ENCODE results near the gene CCDC150.
A peak's percentile ranks its signal among the peaks of the same experiment; 100 is the strongest.
"Not testable (repeated sequence)": the region's sequence is repeated elsewhere in the genome, so short reads cannot be mapped to it uniquely, and the experiment has no call there.

CCDC150 gene

GRCh38 chr2:196711625-196712024, 72.1 kb downstream of the CCDC150 start:
- DNase-seq (ENCODE audit: low read depth in 4 of 4, low spot score in 1 of 4): no peak

GRCh38 chr2:196712867-196713266, 73.4 kb downstream of the CCDC150 start:
- DNase-seq (ENCODE audit: low read depth in 4 of 4, low spot score in 1 of 4): no peak

DNA sequence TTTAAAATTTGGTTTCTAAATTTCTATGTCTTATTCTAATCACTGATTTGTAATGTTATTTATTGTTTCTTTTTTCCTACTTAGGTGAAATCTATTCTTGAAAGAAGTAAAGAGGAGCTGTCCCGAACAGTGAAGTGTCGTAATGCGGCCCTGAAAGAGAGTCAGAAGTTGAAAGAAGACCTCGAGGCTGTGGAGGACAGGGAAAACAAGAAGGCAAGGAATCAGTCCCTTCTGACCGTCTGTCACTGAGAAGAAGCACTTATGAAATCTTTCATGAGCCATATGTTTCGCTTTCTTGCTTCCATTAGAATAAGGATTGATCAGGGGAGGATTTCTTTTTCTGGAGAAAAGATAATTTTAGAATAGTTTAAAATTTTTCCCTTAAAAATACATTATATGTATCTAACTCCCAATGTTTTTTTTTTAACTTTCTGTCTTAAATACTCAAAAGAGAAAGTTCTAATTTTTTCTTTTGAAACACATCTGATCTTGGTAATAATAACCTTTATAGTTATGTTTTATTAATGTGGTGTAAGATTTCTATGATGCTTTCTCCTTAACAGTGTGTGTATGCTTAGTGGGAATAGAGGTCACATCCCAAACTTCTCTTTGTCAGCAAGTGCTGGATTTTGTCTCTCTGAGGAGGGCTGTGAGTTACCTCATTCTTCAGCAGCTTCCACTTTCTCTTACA, 79.0 kb downstream of the CCDC150 start:
- no peak for DNase-seq (ENCODE audit: low read depth in 4 of 4, low spot score in 1 of 4)

DNA sequence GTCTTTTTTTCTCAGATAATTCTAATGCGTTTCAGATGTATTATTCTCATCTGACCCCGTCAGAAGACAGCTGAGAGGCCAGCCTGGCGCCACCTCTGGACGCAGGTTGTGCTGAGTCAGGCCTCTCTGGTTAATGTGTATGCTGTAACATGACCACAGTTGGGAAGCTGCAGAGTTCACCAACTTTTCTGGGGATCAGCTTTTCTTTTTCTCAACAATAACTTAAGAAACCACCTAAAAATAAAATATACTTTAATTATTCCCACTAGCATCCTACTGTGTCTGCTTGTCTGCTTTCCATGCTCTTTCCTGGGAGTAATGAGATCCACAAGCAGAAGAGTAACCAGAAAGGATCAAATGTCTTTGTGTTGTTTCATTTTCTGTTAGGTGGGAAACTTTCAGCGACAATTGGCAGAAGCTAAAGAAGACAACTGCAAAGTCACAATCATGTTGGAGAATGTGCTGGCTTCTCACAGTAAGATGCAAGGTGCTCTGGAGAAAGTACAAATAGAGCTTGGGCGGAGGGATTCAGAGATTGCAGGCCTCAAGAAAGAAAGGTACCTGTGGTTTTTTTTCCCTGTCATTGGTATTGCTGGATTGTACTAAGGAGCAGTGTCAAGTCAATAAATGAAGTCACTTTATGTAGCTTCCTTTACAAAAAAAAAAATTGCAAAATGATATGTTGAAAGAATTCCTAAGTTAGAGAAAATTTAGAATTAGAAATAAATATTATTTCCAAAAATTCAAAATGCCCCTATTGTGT, 79.8 kb downstream of the CCDC150 start:
- no peak for DNase-seq (ENCODE audit: low read depth in 4 of 4, low spot score in 1 of 4)

GRCh38 chr2:196723571-196723970, 84.1 kb downstream of the CCDC150 start:
- DNase-seq (ENCODE audit: low read depth in 4 of 4, low spot score in 1 of 4): no peak

DNA sequence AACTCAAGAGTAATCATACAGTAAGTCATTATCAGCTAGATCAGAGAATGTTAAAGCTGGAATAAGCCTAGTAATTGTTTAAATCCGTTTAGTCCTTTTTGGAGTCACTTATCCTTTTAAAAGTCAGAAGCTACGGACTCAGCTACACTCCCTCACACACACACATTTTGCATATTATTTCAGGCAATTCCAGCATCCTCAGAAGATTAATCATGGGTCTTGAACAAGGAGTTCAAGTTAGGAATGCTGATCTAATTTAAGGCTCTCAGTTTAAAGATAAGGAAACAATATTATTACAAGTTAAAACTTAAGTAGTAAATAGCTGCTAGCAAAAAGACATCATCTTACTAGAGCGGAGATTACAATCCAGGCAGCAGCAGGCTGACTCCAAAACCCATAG, 85.7 kb downstream of the CCDC150 start:
- DNase-seq (ENCODE audit: low read depth in 4 of 4, low spot score in 1 of 4): no peak

GRCh38 chr2:196725882-196726281, 86.4 kb downstream of the CCDC150 start:
- DNase-seq (ENCODE audit: low read depth in 4 of 4, low spot score in 1 of 4): no peak

DNA sequence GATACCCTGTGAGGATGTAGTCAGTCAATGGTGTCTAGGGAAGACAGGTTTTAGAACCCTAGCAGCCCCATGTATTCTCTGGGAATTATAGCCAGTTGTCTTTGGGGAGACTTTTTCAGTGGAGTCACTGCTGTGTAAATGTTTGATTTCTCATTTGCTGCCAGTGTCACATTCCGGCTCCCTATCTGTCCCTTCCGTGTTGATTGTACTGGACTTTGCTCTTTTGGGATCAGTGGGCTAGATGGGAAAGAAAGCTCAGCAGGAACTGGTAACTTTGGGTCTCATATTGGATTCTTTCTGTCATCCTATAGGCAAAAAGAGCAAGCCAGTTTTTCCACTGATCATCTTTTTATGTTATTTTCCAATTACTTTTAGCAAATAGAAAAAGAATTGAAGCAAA, 89.9 kb downstream of the CCDC150 start:
- no peak for DNase-seq (ENCODE audit: low read depth in 4 of 4, low spot score in 1 of 4)

DNA sequence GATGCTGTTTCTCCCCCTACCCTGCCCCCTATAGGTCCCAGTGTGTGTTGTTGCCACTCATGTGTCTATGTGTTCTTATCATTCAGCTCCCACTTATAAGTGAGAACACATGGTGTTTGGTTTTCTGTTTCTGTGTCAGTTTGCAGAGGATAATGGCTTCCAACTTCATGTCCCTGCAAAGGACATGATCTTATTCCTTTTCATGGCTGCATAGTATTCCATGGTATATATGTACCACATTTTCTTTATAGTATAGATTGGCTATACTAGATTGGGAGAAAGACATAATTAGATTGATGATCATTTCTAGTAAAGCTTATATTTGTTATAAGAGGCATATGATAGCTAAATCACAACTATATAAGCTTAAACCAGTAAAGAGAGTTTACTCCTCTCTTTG, 97.1 kb downstream of the CCDC150 start:
- not testable (repeated sequence) for DNase-seq (ENCODE audit: low read depth in 4 of 4, low spot score in 1 of 4)

DNA sequence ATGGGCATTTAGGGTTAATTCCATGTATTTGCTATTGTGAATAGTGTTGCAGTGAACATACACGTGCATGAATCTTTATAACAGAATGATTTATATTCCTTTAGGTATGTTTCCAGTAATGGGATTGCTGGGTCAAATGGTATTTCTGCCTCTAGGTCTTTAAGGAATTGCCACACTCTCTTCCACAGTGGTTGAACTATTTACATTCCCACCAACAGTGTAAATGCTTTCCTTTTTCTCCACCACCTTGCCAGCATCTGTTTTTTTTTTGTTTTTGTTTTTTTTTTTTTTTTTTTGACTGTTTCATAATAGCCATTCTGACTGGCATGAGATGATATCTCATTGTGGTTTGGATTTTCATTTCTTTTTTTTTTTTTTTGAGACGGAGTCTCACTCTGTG, 97.5 kb downstream of the CCDC150 start:
- DNase-seq (ENCODE audit: low read depth in 4 of 4, low spot score in 1 of 4): no peak

GRCh38 chr2:196739031-196739430, 99.5 kb downstream of the CCDC150 start:
- DNase-seq (ENCODE audit: low read depth in 4 of 4, low spot score in 1 of 4): no peak

DNA sequence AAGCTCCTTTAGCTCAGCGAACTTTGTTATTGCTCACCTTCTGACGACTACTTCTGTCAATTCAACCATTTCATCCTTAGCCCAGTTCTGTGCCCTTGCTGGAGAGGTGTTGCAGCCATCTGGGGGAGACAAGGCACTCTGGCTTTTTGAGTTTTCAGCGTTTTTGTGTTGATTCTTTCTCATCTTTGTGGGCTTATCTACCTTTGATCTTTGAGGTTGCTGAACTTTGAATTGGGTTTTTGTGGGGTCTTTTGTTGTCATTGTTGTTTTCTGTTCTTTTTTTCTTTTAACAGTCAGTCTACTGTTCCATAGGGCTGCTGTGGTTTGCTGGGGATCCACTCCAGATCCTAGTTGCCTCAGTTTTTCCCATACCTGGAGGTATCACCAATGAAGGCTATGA, 102.7 kb downstream of the CCDC150 start:
- DNase-seq (ENCODE audit: low read depth in 4 of 4, low spot score in 1 of 4): no peak

DNA sequence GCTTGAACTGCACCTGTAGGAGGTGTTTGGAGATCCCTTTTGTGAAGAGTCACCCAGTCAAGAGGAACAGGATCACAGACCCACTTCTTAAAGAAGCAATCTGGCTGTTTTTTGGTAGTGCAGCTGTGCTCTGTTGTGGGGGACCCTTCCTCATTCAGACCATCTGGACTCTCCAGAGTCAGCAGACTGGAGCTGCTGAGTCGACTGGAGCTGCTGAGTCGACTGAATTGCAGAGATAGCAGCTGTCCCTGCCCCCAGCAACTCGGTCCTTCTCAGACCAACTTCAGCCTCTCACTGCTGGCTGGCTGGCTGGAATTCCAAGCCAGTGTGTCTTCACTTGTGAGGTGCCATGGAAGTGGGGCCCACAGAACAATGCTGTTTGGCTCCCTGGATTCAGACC, 103.2 kb downstream of the CCDC150 start:
- DNase-seq (ENCODE audit: low read depth in 4 of 4, low spot score in 1 of 4): no peak

DNA sequence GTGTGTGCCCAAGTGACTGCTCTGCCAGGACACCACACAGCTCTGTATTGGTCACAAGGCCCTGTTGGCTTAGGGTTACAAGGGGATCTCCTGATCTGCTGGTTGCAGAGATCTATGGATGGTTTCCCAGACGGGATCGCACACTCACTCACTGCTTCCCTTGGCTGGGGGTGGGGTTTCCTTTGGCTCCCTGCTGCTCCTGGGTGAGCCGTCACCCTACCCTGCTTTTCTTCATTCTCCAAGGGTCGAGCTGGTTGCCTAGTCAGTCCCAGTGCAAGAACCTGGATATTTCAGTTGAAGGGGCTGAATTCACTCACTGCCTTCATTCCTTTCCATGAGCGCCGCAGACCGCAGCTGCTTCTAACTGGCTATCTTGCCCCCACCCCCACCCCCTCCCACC, 103.7 kb downstream of the CCDC150 start:
- DNase-seq (ENCODE audit: low read depth in 4 of 4, low spot score in 1 of 4): no peak

- no peak for DNase-seq (ENCODE audit: low read depth in 4 of 4, low spot score in 1 of 4)
Observed at GRCh38 chr2:196745711-196746110, 106.2 kb downstream of the CCDC150 start.

GRCh38 chr2:196747400-196747799, 107.9 kb downstream of the CCDC150 start:
- no peak for DNase-seq (ENCODE audit: low read depth in 4 of 4, low spot score in 1 of 4)

DNA sequence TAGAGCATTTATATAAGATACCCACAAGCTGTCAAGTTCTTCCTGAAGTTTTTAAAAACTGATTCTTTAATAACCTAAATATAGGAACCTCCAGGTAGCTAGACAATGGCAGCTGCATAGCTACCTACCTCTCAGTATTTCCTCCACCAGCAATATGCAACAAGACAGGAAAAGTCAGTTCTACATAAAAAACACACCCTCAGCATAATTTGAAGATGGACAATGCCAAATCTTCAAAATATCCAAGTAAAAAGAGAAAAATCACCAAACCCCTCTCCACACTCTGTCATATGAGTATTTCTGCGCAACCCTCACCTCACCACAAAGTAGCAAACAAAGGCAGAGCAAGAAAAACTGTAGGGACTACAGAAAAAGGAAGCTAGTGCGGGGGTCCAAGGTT, 108.6 kb downstream of the CCDC150 start:
- no peak for DNase-seq (ENCODE audit: low read depth in 4 of 4, low spot score in 1 of 4)

DNA sequence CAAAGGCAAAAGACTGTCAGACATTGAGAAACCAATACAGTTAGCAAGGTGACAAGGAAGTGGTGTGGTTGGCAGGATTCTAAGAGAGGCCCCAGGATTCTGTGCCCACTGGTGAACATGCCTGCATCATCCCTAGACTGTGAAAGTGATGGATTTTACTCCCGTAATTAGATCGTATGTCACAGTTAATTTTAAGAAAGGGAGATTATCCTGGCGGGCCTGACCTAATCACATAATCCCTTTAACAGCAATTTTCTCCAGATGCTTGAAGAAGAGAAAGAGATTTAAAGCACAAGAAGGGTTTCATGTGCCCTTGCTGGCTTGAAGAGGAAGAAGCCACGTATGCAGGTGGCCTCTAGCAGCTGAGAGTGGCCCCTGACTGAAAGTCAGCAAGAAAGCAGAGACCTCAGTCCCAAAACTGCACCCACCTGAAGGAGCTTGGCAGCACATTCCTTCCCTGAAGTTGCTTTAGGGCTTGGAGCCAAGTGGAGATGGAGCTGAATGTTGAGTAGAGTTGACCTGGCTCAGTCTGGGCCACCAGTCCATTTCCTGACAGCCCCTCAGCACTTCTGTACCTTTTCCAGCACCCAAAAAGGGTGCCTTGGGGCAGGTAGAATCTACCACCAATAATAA, 110.9 kb downstream of the CCDC150 start:
- DNase-seq (ENCODE audit: low read depth in 4 of 4, low spot score in 1 of 4): no peak

- DNase-seq (ENCODE audit: low read depth in 4 of 4, low spot score in 1 of 4): peak; percentile 20 to 29 (median 24)
Observed at GRCh38 chr2:196750977-196751631, 111.6 kb downstream of the CCDC150 start.

- no peak for DNase-seq (ENCODE audit: low read depth in 4 of 4, low spot score in 1 of 4)
Observed at GRCh38 chr2:196758474-196759377, 119.2 kb downstream of the CCDC150 start.

- DNase-seq (ENCODE audit: low read depth in 4 of 4, low spot score in 1 of 4): no peak
Observed at GRCh38 chr2:196759378-196759706, 119.8 kb downstream of the CCDC150 start.
